HCT116 (cell line): ENCODE results near the gene OTOA. TPM values are rescaled to one million over a fixed set of nuclear protein-coding genes. Genes with fewer than 3 reads are reported as not detected.

Source experiments
- ATAC-seq: fragments of 200-7000 bp; cut with Tn5 transposase; 2 replicates; pipeline ENCODE4 v1.9.1; 2020; ENCODE audit warnings: mild to moderate bottlenecking, moderate library complexity
- BruUV-seq: library from RNA; stranded (reverse); fragments of 400-500 nt; replicated peaks from 2 replicates; lab custom pipeline; 2021; lab: Mats Ljungman, UMichigan
- CTCF ChIA-PET: fragments of 300-600 bp; sonication (Branson Sonifier 250); formaldehyde crosslinking; loops from one replicate; lab custom pipeline; 2021; ENCODE audit warnings: antibody characterized with exemption; lab: Charles Lee
- POLR2A ChIA-PET: fragments of 300-600, 350-600 bp; sonication (Branson Sonifier 250); formaldehyde crosslinking; loops from one replicate; lab custom pipeline; 2021; ENCODE audit warnings: antibody characterized with exemption; lab: Charles Lee
- RAD21 ChIA-PET, 2 experiments: fragments of 300-600 bp; sonication (Branson Sonifier 250); formaldehyde crosslinking; loops; one replicate each; lab custom pipeline; 2023; ENCODE audit warnings: low total read pairs in 2 of 2; ENCODE audit not compliant: uncharacterized antibody in 2 of 2, unreplicated experiment in 2 of 2, low non-redundant PET in 1 of 2; lab: Charles Lee
- DNase-seq: peaks from one replicate; pipeline ENCODE4 v3.0.0-alpha.2; 2010; ENCODE audit warnings: low read depth, low spot score
- H2AFZ ChIP-seq: fragments of 200-600 bp; shearing (Covaris generic), sonication (generic); 2 replicates; pipeline ENCODE4 v1.6.1; 2017; ENCODE audit warnings: low read depth, mixed run types, mixed read lengths, antibody characterized with exemption, low read length; ENCODE audit not compliant: poor library complexity, severe bottlenecking
- H3K27ac ChIP-seq: 2 replicates; pipeline ENCODE4 v1.5.1; 2012; ENCODE audit warnings: low read depth, low read length
- H3K27me3 ChIP-seq: fragments of 200-600 bp; sonication (generic); 2 replicates; pipeline ENCODE4 v1.6.1; 2016; ENCODE audit warnings: mixed run types, low read length, mixed read lengths; ENCODE audit not compliant: insufficient read depth
- H3K36me3 ChIP-seq, 2 experiments: fragments of 200-500 bp in 1 of 2; fragments of 200-600 bp in 1 of 2; sonication (Bioruptor generic) in 1 of 2; sonication (generic) in 1 of 2; 2 replicates each; pipeline versions ENCODE4 v1.5.1 to v1.6.1; 2014 to 2016; ENCODE audit warnings: low read length in 2 of 2, inconsistent platforms in 1 of 2, mixed read lengths in 1 of 2, mixed run types in 1 of 2; ENCODE audit not compliant: insufficient read depth in 2 of 2, control insufficient read depth in 1 of 2
- H3K4me1 ChIP-seq, 2 experiments: fragments of 200-600 bp in 1 of 2; sonication (generic) in 1 of 2; 2 replicates each; pipeline versions ENCODE4 v1.5.1 to v1.6.1; 2012 to 2017; ENCODE audit warnings: low read length in 2 of 2, inconsistent platforms in 1 of 2, mild to moderate bottlenecking in 1 of 2, mixed read lengths in 1 of 2, mixed run types in 1 of 2, moderate library complexity in 1 of 2; ENCODE audit not compliant: insufficient read depth in 2 of 2, control insufficient read depth in 1 of 2
- H3K4me2 ChIP-seq: fragments of 200-600 bp; sonication (generic); 2 replicates; pipeline ENCODE4 v1.6.1; 2017; ENCODE audit warnings: mixed run types, low read length, mixed read lengths
- H3K4me3 ChIP-seq, 2 experiments: fragments of 200-600 bp in 1 of 2; sonication (generic) in 1 of 2; replicated peaks in 1 of 2; 2 replicates each; pipeline ENCODE4 v1.5.1; 2011 to 2016; ENCODE audit warnings: low read length in 2 of 2, control low read depth in 1 of 2, low read depth in 1 of 2, mild to moderate bottlenecking in 1 of 2, mixed read lengths in 1 of 2, mixed run types in 1 of 2
- H3K79me2 ChIP-seq: fragments of 200-600 bp; sonication (generic); 2 replicates; pipeline ENCODE4 v1.6.1; 2017; ENCODE audit warnings: mild to moderate bottlenecking, mixed run types, low read length, moderate library complexity, mixed read lengths; ENCODE audit not compliant: insufficient read depth
- H3K9ac ChIP-seq: fragments of 200-600 bp; sonication (generic); 2 replicates; pipeline ENCODE4 v1.6.1; 2016; ENCODE audit warnings: low read length, mixed read lengths
- H3K9me2 ChIP-seq: fragments of 200-600 bp; sonication (generic), shearing (Covaris generic); 2 replicates; pipeline ENCODE4 v1.6.1; 2017; ENCODE audit warnings: mixed run types, mild to moderate bottlenecking, moderate library complexity; ENCODE audit not compliant: insufficient read depth
- H3K9me3 ChIP-seq, 2 experiments: fragments of 200-500 bp in 1 of 2; fragments of 200-600 bp in 1 of 2; sonication (Bioruptor generic) in 1 of 2; sonication (generic) in 1 of 2; 2 replicates each; pipeline ENCODE4 v1.6.1; 2014 to 2017; ENCODE audit warnings: low read length in 2 of 2, mixed read lengths in 2 of 2, inconsistent platforms in 1 of 2, low read depth in 1 of 2, mild to moderate bottlenecking in 1 of 2, mixed run types in 1 of 2, moderate library complexity in 1 of 2; ENCODE audit not compliant: control insufficient read depth in 1 of 2, insufficient read depth in 1 of 2
- H4K20me1 ChIP-seq: fragments of 200-600 bp; sonication (generic), shearing (Covaris generic); 2 replicates; pipeline ENCODE4 v1.6.1; 2017; ENCODE audit warnings: mixed run types, mild to moderate bottlenecking, moderate library complexity; ENCODE audit not compliant: insufficient read depth
- CEBPB ChIP-seq: IDR thresholded peaks from 2 replicates; pipeline ENCODE4 v1.6.1; 2012; ENCODE audit warnings: low read depth
- EGR1 ChIP-seq: IDR thresholded peaks from 2 replicates; pipeline ENCODE4 v1.6.1; 2012; ENCODE audit warnings: low read depth
- EZH2phosphoT487 ChIP-seq: fragments of 200-600 bp; IDR thresholded peaks from 2 replicates; pipeline ENCODE4 v1.6.1; 2018; ENCODE audit warnings: antibody characterized with exemption, borderline replicate concordance
- FOSL1 ChIP-seq: IDR thresholded peaks from 2 replicates; pipeline ENCODE4 v1.6.1; 2012; ENCODE audit warnings: low read depth
- JUND ChIP-seq: IDR thresholded peaks from 2 replicates; pipeline ENCODE4 v1.6.1; 2012
- POLR2A ChIP-seq: IDR thresholded peaks from 2 replicates; pipeline ENCODE4 v1.7.0; 2011; ENCODE audit warnings: borderline replicate concordance; ENCODE audit not compliant: insufficient read depth, insufficient read length; ENCODE audit errors: extremely low read depth
- POLR2AphosphoS5 ChIP-seq: IDR thresholded peaks from 2 replicates; pipeline ENCODE4 v1.6.1; 2011; ENCODE audit warnings: mild to moderate bottlenecking, low read depth, low read length, moderate library complexity
- SIN3A ChIP-seq: IDR thresholded peaks from 2 replicates; pipeline ENCODE4 v1.6.1; 2012; ENCODE audit warnings: low read depth
- intact Hi-C: fragments of 100-400 bp; cut with micrococcal nuclease; formaldehyde crosslinking; loops from 2 replicates; pipeline ENCODE4 v1.10.0; 2022
- total RNA-seq: library from RNA; stranded (reverse); gene quantifications from one replicate; pipeline ENCODE4 v1.2.1, GENCODE V29; 2021; ENCODE audit not compliant: unreplicated experiment
- TF ChIP-seq, protein P1 (sequence below): IDR thresholded peaks from 2 replicates; pipeline ENCODE4 v1.6.1; 2012; ENCODE audit warnings: low read depth
- TF ChIP-seq, protein P2 (sequence below): IDR thresholded peaks from 2 replicates; pipeline ENCODE4 v1.6.1; 2012
- TF ChIP-seq, protein P3 (sequence below): IDR thresholded peaks from 2 replicates; pipeline ENCODE4 v1.6.1; 2012

The OTOA gene
- total RNA-seq, 1 experiment from 2014 or later = not detected

- no peak for ATAC-seq
- ChIA-PET RAD21 (no interaction called here), CTCF (no interaction called here), POLR2A (no interaction called here)
- H3K4me2 ChIP-seq = no peak overlapping the region
- no peak overlapping the region for H3K4me3 ChIP-seq
- H3K79me2 ChIP-seq = no peaks in the 10 kb centered on the region
- H3K9me3 ChIP-seq = no peaks in the 10 kb centered on the region
- no peak overlapping the region for H2AFZ ChIP-seq
- no peak for DNase-seq
- no peaks in the 10 kb centered on the region for H3K27me3 ChIP-seq
- BruUV-seq = no TSS peak
- H3K27ac ChIP-seq = no peak overlapping the region
- no peaks in the 10 kb centered on the region for H4K20me1 ChIP-seq
- TF ChIP-seq, protein P1, sequence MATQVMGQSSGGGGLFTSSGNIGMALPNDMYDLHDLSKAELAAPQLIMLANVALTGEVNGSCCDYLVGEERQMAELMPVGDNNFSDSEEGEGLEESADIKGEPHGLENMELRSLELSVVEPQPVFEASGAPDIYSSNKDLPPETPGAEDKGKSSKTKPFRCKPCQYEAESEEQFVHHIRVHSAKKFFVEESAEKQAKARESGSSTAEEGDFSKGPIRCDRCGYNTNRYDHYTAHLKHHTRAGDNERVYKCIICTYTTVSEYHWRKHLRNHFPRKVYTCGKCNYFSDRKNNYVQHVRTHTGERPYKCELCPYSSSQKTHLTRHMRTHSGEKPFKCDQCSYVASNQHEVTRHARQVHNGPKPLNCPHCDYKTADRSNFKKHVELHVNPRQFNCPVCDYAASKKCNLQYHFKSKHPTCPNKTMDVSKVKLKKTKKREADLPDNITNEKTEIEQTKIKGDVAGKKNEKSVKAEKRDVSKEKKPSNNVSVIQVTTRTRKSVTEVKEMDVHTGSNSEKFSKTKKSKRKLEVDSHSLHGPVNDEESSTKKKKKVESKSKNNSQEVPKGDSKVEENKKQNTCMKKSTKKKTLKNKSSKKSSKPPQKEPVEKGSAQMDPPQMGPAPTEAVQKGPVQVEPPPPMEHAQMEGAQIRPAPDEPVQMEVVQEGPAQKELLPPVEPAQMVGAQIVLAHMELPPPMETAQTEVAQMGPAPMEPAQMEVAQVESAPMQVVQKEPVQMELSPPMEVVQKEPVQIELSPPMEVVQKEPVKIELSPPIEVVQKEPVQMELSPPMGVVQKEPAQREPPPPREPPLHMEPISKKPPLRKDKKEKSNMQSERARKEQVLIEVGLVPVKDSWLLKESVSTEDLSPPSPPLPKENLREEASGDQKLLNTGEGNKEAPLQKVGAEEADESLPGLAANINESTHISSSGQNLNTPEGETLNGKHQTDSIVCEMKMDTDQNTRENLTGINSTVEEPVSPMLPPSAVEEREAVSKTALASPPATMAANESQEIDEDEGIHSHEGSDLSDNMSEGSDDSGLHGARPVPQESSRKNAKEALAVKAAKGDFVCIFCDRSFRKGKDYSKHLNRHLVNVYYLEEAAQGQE = no peak
- TF ChIP-seq POLR2AphosphoS5 (no peak), EZH2phosphoT487 (no peak), CEBPB (no peak), POLR2A (no peak), JUND (no peak), SIN3A (no peak), EGR1 (no peak), FOSL1 (no peak)
- TF ChIP-seq, protein P2, sequence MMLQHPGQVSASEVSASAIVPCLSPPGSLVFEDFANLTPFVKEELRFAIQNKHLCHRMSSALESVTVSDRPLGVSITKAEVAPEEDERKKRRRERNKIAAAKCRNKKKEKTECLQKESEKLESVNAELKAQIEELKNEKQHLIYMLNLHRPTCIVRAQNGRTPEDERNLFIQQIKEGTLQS = no peak
- TF ChIP-seq, protein P3, sequence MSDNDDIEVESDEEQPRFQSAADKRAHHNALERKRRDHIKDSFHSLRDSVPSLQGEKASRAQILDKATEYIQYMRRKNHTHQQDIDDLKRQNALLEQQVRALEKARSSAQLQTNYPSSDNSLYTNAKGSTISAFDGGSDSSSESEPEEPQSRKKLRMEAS = no peak
- intact Hi-C loops = no loop called here
- H3K9ac ChIP-seq = no peak overlapping the region
- H3K4me1 ChIP-seq = peaks cover 9 to 11% of the 10 kb centered on the region in 2 experiments; a peak in 3 of 4 replicates
- H3K36me3 ChIP-seq = 0 out of 4 replicates have a peak, but pooled peaks cover 0 to 3% of the 10 kb centered on the region in 2 experiments
- no peaks in the 10 kb centered on the region for H3K9me2 ChIP-seq
Measured at GRCh38 chr16:21628121-21628726, 35.5 kb upstream of the OTOA start.
